OCI-LY3 (cell line): ENCODE results near the gene TTI1.

Experiments
- H2AFZ ChIP-seq: fragments of 200-600, 300-600 bp; shearing (Covaris generic); 2 replicates; pipeline ENCODE4 v1.6.0; 2014; ENCODE audit warnings: antibody characterized with exemption, low read depth, low read length
- H3K27ac ChIP-seq: fragments of 200-600, 300-600 bp; sonication (generic); 2 replicates; pipeline ENCODE4 v1.5.1; 2014; ENCODE audit warnings: mild to moderate bottlenecking, low read length, moderate library complexity, mixed read lengths
- H3K27me3 ChIP-seq: fragments of 200-600, 300-600 bp; sonication (generic); 2 replicates; pipeline ENCODE4 v1.6.1; 2014; ENCODE audit warnings: low read depth, low read length, mixed read lengths
- H3K36me3 ChIP-seq: fragments of 200-600, 300-600 bp; sonication (generic); replicated peaks from 2 replicates; pipeline ENCODE3; 2014; ENCODE audit warnings: low read depth, low read length, mixed read lengths
- H3K4me1 ChIP-seq: fragments of 300-600, 200-600 bp; sonication (generic); 2 replicates; pipeline ENCODE4 v1.6.1; 2014; ENCODE audit warnings: low read length, mixed read lengths
- H3K4me2 ChIP-seq: fragments of 200-600, 300-600 bp; sonication (generic); 2 replicates; pipeline ENCODE4 v1.6.1; 2014; ENCODE audit warnings: low read length, mixed read lengths
- H3K4me3 ChIP-seq: fragments of 300-600, 200-600 bp; sonication (generic); 2 replicates; pipeline ENCODE4 v1.5.1; 2014; ENCODE audit warnings: antibody characterized with exemption, mild to moderate bottlenecking, low read length, moderate library complexity
- H3K79me2 ChIP-seq: fragments of 300-600, 200-600 bp; shearing (Covaris generic); 2 replicates; pipeline ENCODE4 v1.6.1; 2014; ENCODE audit warnings: mild to moderate bottlenecking, low read length, mixed read lengths
- H3K9ac ChIP-seq: fragments of 300-600, 200-600 bp; shearing (Covaris generic); 2 replicates; pipeline ENCODE4 v1.6.0; 2014; ENCODE audit warnings: mild to moderate bottlenecking, low read length, moderate library complexity
- H3K9me3 ChIP-seq: fragments of 200-600, 300-600 bp; shearing (Covaris generic); 2 replicates; pipeline ENCODE4 v1.6.1; 2014; ENCODE audit warnings: low read length, mixed read lengths; ENCODE audit not compliant: insufficient read depth
- H4K20me1 ChIP-seq: fragments of 200-600, 300-600 bp; sonication (generic); 2 replicates; pipeline ENCODE4 v1.6.1; 2016; ENCODE audit warnings: low read length, mixed read lengths; ENCODE audit not compliant: insufficient read depth
- EZH2phosphoT487 ChIP-seq: fragments of 200-600 bp; shearing (Covaris generic); IDR thresholded peaks from 2 replicates; pipeline ENCODE4 v1.6.1; 2018; ENCODE audit warnings: antibody characterized with exemption, mixed run types, low read depth
- TF ChIP-seq, protein P1 (sequence below): fragments of 200-600, 300-600 bp; sonication (generic); IDR thresholded peaks from 2 replicates; pipeline ENCODE4 v1.5.1; 2014; ENCODE audit warnings: antibody characterized with exemption, low read length, low read depth

Gene TTI1

DNA sequence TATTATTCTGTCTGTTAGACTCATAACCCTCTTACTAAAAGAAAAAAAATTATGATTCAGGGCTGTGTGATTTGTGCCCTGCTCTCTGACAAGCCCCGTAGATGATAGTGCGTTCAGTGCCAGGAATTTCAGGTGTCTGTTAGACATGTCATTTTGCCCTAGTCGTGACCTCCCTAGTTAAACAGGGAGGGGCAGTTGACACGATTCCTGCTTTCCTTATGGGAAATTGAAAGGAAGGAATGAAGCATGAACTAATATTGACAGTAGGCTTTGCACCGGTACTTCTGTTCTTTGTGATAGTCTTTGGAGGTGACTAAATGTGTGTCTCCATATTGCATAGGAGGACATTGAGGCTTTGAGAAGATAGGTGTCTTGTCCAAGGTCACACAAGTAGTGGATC, 26.6 kb upstream of the TTI1 start:
- Histone ChIP-seq H3K36me3 (peaks cover 62% of the 10 kb centered on the region), H3K9me3 (no peaks in the 10 kb centered on the region), H3K4me3 (no peak overlapping the region), H3K4me1 (peaks cover 79% of the 10 kb centered on the region), H2AFZ (no peak overlapping the region), H3K79me2 (peaks cover 30% of the 10 kb centered on the region), H4K20me1 (0 out of 2 replicates have a peak, but pooled peaks cover 3% of the 10 kb centered on the region), H3K27ac (0 out of 2 replicates have a peak overlapping the region, but pooled peaks have one; percentile 84), H3K27me3 (no peaks in the 10 kb centered on the region), H3K9ac (no peak overlapping the region), H3K4me2 (no peak overlapping the region)
- TF ChIP-seq EZH2phosphoT487 = no peak
- TF ChIP-seq, protein P1, sequence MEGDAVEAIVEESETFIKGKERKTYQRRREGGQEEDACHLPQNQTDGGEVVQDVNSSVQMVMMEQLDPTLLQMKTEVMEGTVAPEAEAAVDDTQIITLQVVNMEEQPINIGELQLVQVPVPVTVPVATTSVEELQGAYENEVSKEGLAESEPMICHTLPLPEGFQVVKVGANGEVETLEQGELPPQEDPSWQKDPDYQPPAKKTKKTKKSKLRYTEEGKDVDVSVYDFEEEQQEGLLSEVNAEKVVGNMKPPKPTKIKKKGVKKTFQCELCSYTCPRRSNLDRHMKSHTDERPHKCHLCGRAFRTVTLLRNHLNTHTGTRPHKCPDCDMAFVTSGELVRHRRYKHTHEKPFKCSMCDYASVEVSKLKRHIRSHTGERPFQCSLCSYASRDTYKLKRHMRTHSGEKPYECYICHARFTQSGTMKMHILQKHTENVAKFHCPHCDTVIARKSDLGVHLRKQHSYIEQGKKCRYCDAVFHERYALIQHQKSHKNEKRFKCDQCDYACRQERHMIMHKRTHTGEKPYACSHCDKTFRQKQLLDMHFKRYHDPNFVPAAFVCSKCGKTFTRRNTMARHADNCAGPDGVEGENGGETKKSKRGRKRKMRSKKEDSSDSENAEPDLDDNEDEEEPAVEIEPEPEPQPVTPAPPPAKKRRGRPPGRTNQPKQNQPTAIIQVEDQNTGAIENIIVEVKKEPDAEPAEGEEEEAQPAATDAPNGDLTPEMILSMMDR = no peak

DNA sequence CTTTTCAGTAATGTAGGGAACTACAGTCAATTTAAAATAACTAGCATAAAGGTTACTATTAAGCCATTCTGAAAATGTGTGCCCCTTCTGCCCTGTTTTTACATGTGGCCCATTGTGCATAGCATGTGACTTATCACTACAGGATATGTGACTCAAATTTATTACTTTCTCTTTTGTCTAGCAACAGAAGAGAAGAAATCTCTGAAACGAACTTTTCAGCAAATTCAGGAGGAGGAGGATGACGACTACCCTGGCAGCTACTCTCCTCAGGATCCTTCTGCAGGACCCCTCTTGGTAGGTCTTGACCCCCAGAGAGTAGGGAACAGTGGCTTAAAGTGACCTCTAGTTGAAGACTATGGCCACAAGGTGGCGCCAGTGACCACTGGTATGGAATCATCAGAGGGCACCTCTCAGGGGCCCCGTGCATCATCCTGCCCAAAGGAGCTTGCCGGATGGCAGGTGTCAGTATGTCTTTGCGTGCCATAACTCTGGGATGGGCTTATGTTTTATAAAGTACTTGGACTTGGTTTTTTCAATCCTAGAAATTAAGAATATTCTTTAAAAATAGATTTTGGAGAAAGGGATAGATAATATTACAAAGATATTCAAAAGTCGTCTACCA, 24.2 kb upstream of the TTI1 start:
- Histone ChIP-seq H3K9me3 (no peaks in the 10 kb centered on the region), H3K4me2 (peak overlapping the region; percentile 59), H3K4me1 (peaks cover 58% of the 10 kb centered on the region), H3K79me2 (peaks cover 44% of the 10 kb centered on the region), H3K27ac (peak overlapping the region; percentile 32), H3K9ac (peak overlapping the region; percentile 29; the same call in 1 of the 2 replicates), H3K36me3 (peaks cover 50% of the 10 kb centered on the region), H3K27me3 (no peaks in the 10 kb centered on the region), H4K20me1 (peaks cover 6% of the 10 kb centered on the region; the same call in 1 of the 2 replicates), H2AFZ (no peak overlapping the region), H3K4me3 (peak overlapping the region; percentile 24)
- TF ChIP-seq, protein P1 = peak; percentile 100
- TF ChIP-seq EZH2phosphoT487 = no peak

DNA sequence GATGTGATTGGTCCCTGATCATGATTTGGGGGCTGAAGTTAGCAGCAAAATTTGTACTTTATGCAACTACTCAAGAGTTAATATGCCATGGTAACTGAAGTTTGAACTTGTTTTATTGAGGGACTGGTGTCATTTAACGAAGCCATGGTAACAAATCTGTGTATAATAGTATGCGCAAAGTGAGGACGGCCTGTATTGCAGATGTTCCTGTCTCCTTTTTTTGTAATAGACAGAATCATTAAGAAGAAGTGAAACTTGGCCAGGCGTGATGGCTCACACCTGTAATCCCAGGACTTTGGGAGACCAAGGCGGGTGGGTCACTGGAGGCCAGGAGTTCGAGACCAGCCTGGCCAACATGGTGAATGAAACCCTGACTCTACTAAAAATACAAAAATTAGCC, 22.6 kb upstream of the TTI1 start:
- H3K4me2 ChIP-seq = peak overlapping the region; percentile 12
- no peak overlapping the region for H3K4me3 ChIP-seq
- H3K36me3 ChIP-seq = peaks cover 42% of the 10 kb centered on the region
- no peaks in the 10 kb centered on the region for H3K9me3 ChIP-seq
- no peak overlapping the region for H3K9ac ChIP-seq
- peaks cover 42% of the 10 kb centered on the region for H3K4me1 ChIP-seq
- H2AFZ ChIP-seq = no peak overlapping the region
- H3K79me2 ChIP-seq = peaks cover 45% of the 10 kb centered on the region
- H3K27ac ChIP-seq = no peak overlapping the region
- H4K20me1 ChIP-seq = peaks cover 6% of the 10 kb centered on the region; the same call in 1 of the 2 replicates
- TF ChIP-seq EZH2phosphoT487 = no peak
- TF ChIP-seq, protein P1 = no peak
- no peaks in the 10 kb centered on the region for H3K27me3 ChIP-seq

DNA sequence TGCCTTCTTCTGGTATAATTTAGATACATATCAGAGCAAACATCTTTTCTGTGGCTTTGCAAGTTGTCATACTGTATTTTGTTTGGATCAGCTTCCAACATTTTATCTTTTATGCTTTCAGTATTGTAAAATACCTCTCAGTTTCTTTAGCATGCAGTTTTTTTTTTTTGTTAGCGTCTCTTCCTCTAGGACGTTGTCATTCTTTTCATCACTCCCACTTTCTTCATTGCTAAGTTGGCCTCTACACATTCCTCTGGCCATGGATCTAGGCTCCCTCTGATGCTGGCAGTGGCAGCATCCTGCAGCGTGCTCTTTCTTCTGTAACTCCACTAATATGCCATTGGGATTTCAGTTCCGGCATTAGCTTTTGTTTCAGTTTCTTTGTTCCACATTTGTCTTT, 22.0 kb upstream of the TTI1 start:
- Histone ChIP-seq H3K4me3 (no peak overlapping the region), H3K4me2 (peak overlapping the region; percentile 12), H3K9ac (no peak overlapping the region), H3K36me3 (peaks cover 42% of the 10 kb centered on the region), H3K27me3 (no peaks in the 10 kb centered on the region), H2AFZ (no peak overlapping the region), H3K4me1 (peaks cover 37% of the 10 kb centered on the region), H3K79me2 (peaks cover 50% of the 10 kb centered on the region), H3K9me3 (no peaks in the 10 kb centered on the region), H4K20me1 (peaks cover 8% of the 10 kb centered on the region; the same call in 1 of the 2 replicates), H3K27ac (no peak overlapping the region)
- no peak for TF ChIP-seq EZH2phosphoT487
- TF ChIP-seq, protein P1 = no peak
